Stimulated activated CD8-positive, alpha-beta memory T cell treated with anti-CD3 and anti-CD28 coated beads, Interleukin-12 subunit alpha, Interleukin-12 subunit beta, amount 100 ng/mL, for 1 hour (primary cell): Measurements from ENCODE around the gene KIZ.

Experiments
- DNase-seq: peaks from one replicate; pipeline ENCODE4 v3.0.0-alpha.2; 2020; ENCODE audit warnings: low read depth

KIZ gene

GRCh38 chr20:21177767-21178166 is 51.9 kb downstream of the KIZ start:
- DNase-seq, result no peak

- DNase-seq, result no peak
Measured at GRCh38 chr20:21179757-21180156, 53.9 kb downstream of the KIZ start.

GRCh38 chr20:21180248-21180647 is 54.4 kb downstream of the KIZ start:
- DNase-seq, result no peak

- DNase-seq, result no peak
Measured at GRCh38 chr20:21181028-21181427, 55.1 kb downstream of the KIZ start.

GRCh38 chr20:21182832-21183563 is 57.1 kb downstream of the KIZ start:
- DNase-seq, result no peak

GRCh38 chr20:21183722-21184121 is 57.8 kb downstream of the KIZ start:
- DNase-seq, result no peak

- DNase-seq, result no peak
Measured at GRCh38 chr20:21184819-21185218, 58.9 kb downstream of the KIZ start.

GRCh38 chr20:21185849-21186248 is 60.0 kb downstream of the KIZ start:
- DNase-seq, result no peak

- DNase-seq, result no peak
Measured at GRCh38 chr20:21189761-21190523, 64.1 kb downstream of the KIZ start.

GRCh38 chr20:21190869-21191268 is 65.0 kb downstream of the KIZ start:
- DNase-seq, result no peak

GRCh38 chr20:21191839-21192238 is 66.0 kb downstream of the KIZ start:
- no peak for DNase-seq

GRCh38 chr20:21202259-21202658 is 76.4 kb downstream of the KIZ start:
- DNase-seq, result no peak

GRCh38 chr20:21203088-21203656 is 77.3 kb downstream of the KIZ start:
- DNase-seq, result no peak

GRCh38 chr20:21206584-21206983 is 80.7 kb downstream of the KIZ start:
- DNase-seq, result no peak

GRCh38 chr20:21208999-21209398 is 83.1 kb downstream of the KIZ start:
- no peak for DNase-seq

GRCh38 chr20:21209668-21210067 is 83.8 kb downstream of the KIZ start:
- DNase-seq, result no peak

- no peak for DNase-seq
Measured at GRCh38 chr20:21213691-21214090, 87.8 kb downstream of the KIZ start.

- DNase-seq, result no peak
Measured at GRCh38 chr20:21214431-21214830, 88.5 kb downstream of the KIZ start.

- DNase-seq, result no peak
Measured at GRCh38 chr20:21219686-21220085, 93.8 kb downstream of the KIZ start.

GRCh38 chr20:21224217-21224616 is 98.3 kb downstream of the KIZ start:
- DNase-seq, result no peak

GRCh38 chr20:21225215-21225947 is 99.5 kb downstream of the KIZ start:
- no peak for DNase-seq

GRCh38 chr20:21228511-21228910 is 102.6 kb downstream of the KIZ start:
- no peak for DNase-seq

- no peak for DNase-seq
Measured at GRCh38 chr20:21229163-21229562, 103.3 kb downstream of the KIZ start.
